Adrenal gland (tissue), 12 donors: ENCODE data around the gene PKDCC. TPM values are rescaled to one million over a fixed set of nuclear protein-coding genes. Genes with fewer than 3 reads are reported as not detected.

ENCODE experiments used
- DNase-seq, 7 donors: peaks; one replicate each; pipeline ENCODE4 v3.0.0-alpha.2; 2019 to 2020
- H3K27ac ChIP-seq, 5 donors: fragments of 200-600 bp; sonication (generic) in 4 of 5; 1 replicate in 3 of 5; 2 replicates in 2 of 5; pipeline versions ENCODE4 v1.5.1 to v1.8.0; 2016 to 2020; ENCODE audit warnings: mild to moderate bottlenecking in 1 of 5
- H3K27me3 ChIP-seq: fragments of 200-600 bp; 2 replicates; pipeline ENCODE4 v1.8.0; 2021
- H3K36me3 ChIP-seq, 2 donors: fragments of 200-600 bp; replicated peaks in 1 of 2; 1 replicate in 1 of 2; 2 replicates in 1 of 2; pipeline versions ENCODE4 v1.5.1 to v1.8.0; 2018 to 2022
- H3K4me1 ChIP-seq, 2 donors: fragments of 200-600 bp; replicated peaks in 1 of 2; 1 replicate in 1 of 2; 2 replicates in 1 of 2; pipeline versions ENCODE4 v1.5.1 to v1.8.0; 2018 to 2021
- H3K4me3 ChIP-seq, 4 donors: fragments of 200-600 bp; sonication (generic) in 3 of 4; one replicate each; pipeline ENCODE4 v1.5.1; 2016 to 2018
- H3K9me3 ChIP-seq, 3 donors: fragments of 200-600 bp; sonication (generic) in 1 of 3; replicated peaks in 1 of 3; 1 replicate in 2 of 3; 2 replicates in 1 of 3; pipeline versions ENCODE4 v1.5.1 to v1.8.0; 2016 to 2021
- CTCF ChIP-seq, 6 experiments: fragments of 450-650 bp in 4 of 6; fragments of 200-600 bp in 2 of 6; sonication (generic) in 1 of 6; IDR thresholded peaks; 1 replicate in 5 of 6; 2 replicates in 1 of 6; pipeline versions ENCODE4 v1.5.1 to v1.8.0; 2016 to 2021; ENCODE audit warnings: antibody characterized with exemption in 6 of 6, mild to moderate bottlenecking in 2 of 6, moderate library complexity in 1 of 6
- POLR2A ChIP-seq, 2 donors: fragments of 450-650 bp; IDR thresholded peaks; one replicate each; pipeline ENCODE4 v1.6.1; 2017; ENCODE audit warnings: antibody characterized with exemption in 2 of 2, mild to moderate bottlenecking in 2 of 2, moderate library complexity in 1 of 2
- WGBS, 4 donors: extraction: QIAGEN DNeasy Blood & Tissue Kit in 2 of 4; methylation state at CpG; one replicate each; pipeline versions ENCODE4 v1.1.5 to v1.1.7; 2013 to 2017; 5-methylcytosine and 5-hydroxymethylcytosine counted together
- intact Hi-C, 2 donors: fragments of 100-400 bp; cut with DNase I; formaldehyde crosslinking; loops; one replicate each; pipeline versions ENCODE4 v1.14.1 to v1.15.0; 2022 to 2023
- polyA plus RNA-seq, 3 donors: library from polyadenylated mRNA; stranded (reverse); fragments of 200-250 nt in 2 of 3; fragments of 350-450 nt in 1 of 3; fragmentation: Illumina TruSeq in 1 of 3; extraction: RNeasy Lipid Tissue Mini Kit (QIAGEN cat#74804) in 1 of 3; gene quantifications; one replicate each; pipeline ENCODE4 v1.2.3, GENCODE V29; 2013 to 2014
- total RNA-seq, 9 donors: library from RNA; depleted of rRNA in 4 of 9; stranded (reverse); fragments of >200 nt in 4 of 9; fragments of 120-200 nt in 1 of 9; fragmentation: NEBNext Ultra II Directional in 1 of 9; extraction: Animal tissue kit (Norgen Biotek cat#: 25700) in 1 of 9; gene quantifications; one replicate each; pipeline versions ENCODE4 v1.1.0 to v1.2.4, GENCODE V29; 2013 to 2023
- donor health status: healthy with polysubstance abuse.
- donor health status: Bipolar disorder and iron deficiency.
- donor health status: DM: yes; HTN: yes; CAD: no.
- donor health status: DM: no; HTN: no; CAD: no.
- donor health status: DM: no; HTN: no; CAD: no.
- donor health status: DM: yes; HTN: yes; CAD: no.

Gene PKDCC
- total and polyA plus RNA-seq, 12 donors, result 29.7 to 170 (median 51.5) TPM

- peaks cover 19 to 31% of the 10 kb centered on the region in 2 donors for H3K4me1 ChIP-seq
Observed at GRCh38 chr2:42099438-42100173, 51.8 kb downstream of the PKDCC start.

GRCh38 chr2:42100683-42101205, 52.9 kb downstream of the PKDCC start:
- Histone ChIP-seq H3K4me3 (peak overlapping the region in 1 of 4 donors; percentile 54), H3K9me3 (no peaks in the 10 kb centered on the region), H3K27me3 (no peaks in the 10 kb centered on the region), H3K36me3 (no peaks in the 10 kb centered on the region), H3K4me1 (peaks cover 19 to 35% of the 10 kb centered on the region in 2 donors), H3K27ac (peak overlapping the region in 4 of 5 donors; percentile 59 to 90 (median 76))
- TF ChIP-seq POLR2A (IDR thresholded peaks at IDR 0.05) (no peak), CTCF (IDR thresholded peaks at IDR 0.05) (no peak)
- intact Hi-C loops, result loop anchor here in 1 of 2 donors (10.0 kb wide), 1 partner anchor 74 kb away; no protein-coding TSS in a partner anchor
- DNase-seq, result peak in 2 of 7 donors; percentile 39 to 52
- WGBS, 4 donors, result 78 to 100% (median 85%) methylated on average over 5 to 20 of the region's 20 CpGs

More at GRCh38 chr2:42099438-42100173, 51.8 kb downstream of the PKDCC start:
- peak in 1 of 7 donors; percentile 39 for DNase-seq
- Histone ChIP-seq H3K27me3 (no peaks in the 10 kb centered on the region), H3K9me3 (no peaks in the 10 kb centered on the region), H3K27ac (peak overlapping the region in 4 of 5 donors; percentile 63 to 91 (median 74)), H3K36me3 (no peaks in the 10 kb centered on the region), H3K4me3 (no peak overlapping the region)
- intact Hi-C loops, result loop anchor here (5.0 to 10.0 kb wide), 6 partner anchors 75 to 255 kb away; no protein-coding TSS in a partner anchor
- 89 to 97% (median 92%) methylated on average over 6 of the region's 6 CpGs for WGBS, 4 donors
- TF ChIP-seq CTCF (IDR thresholded peaks at IDR 0.05) (no peak), POLR2A (IDR thresholded peaks at IDR 0.05) (no peak)

- no peaks in the 10 kb centered on the region for H3K36me3 ChIP-seq
- peaks cover 19 to 38% of the 10 kb centered on the region in 2 donors for H3K4me1 ChIP-seq
- peak overlapping the region in 4 of 5 donors; percentile 59 to 90 (median 76) for H3K27ac ChIP-seq
- no peaks in the 10 kb centered on the region for H3K9me3 ChIP-seq
- intact Hi-C loops, result loop anchor here in 1 of 2 donors (10.0 kb wide), 1 partner anchor 73 kb away; no protein-coding TSS in a partner anchor
- TF ChIP-seq CTCF (IDR thresholded peaks at IDR 0.05), result no peak
- peak in 1 of 2 donors; percentile 35 for TF ChIP-seq POLR2A (IDR thresholded peaks at IDR 0.05)
- H3K27me3 ChIP-seq, result no peaks in the 10 kb centered on the region
- WGBS, 4 donors, result 12 to 42% (median 23%) methylated on average over 13 to 74 of the region's 77 CpGs
- peak; percentile 54 to 71 (median 65) for DNase-seq
- H3K4me3 ChIP-seq, result peak overlapping the region in 1 of 4 donors; percentile 54
Observed at GRCh38 chr2:42101206-42102023, 53.6 kb downstream of the PKDCC start.
